ENCODE measurements around the gene CLK3.

CLK3 gene

GRCh38 chr15:74618841-74619596, 3.4 kb downstream of the CLK3 start:
- H3K27me3 ChIP-seq (ENCODE audit: low read depth, low read length), result no peaks in the 10 kb centered on the region
- no peak overlapping the region for H2AFZ ChIP-seq (ENCODE audit: low read depth, low read length)
- no peak overlapping the region for H3K9ac ChIP-seq (ENCODE audit: low read length)
- H3K4me2 ChIP-seq (ENCODE audit: low read length), result no peak overlapping the region
- peaks cover 53% of the 10 kb centered on the region for H3K36me3 ChIP-seq (replicated peaks; ENCODE audit: low read depth, low read length)
- no peaks in the 10 kb centered on the region for H3K9me3 ChIP-seq (ENCODE audit: insufficient read depth, low read length)
- H3K27ac ChIP-seq (ENCODE audit: low read length), result no peak overlapping the region
- peaks cover 60% of the 10 kb centered on the region for H4K20me1 ChIP-seq (ENCODE audit: insufficient read depth, low read length)
- no peak for TF ChIP-seq EZH2phosphoT487 (IDR thresholded peaks at IDR 0.05; ENCODE audit: low read depth)
- TF ChIP-seq CTCF (IDR thresholded peaks at IDR 0.05; ENCODE audit: low read depth, low read length), result no peak
- peaks cover 81% of the 10 kb centered on the region for H3K79me2 ChIP-seq (ENCODE audit: low read length)
- no peak overlapping the region for H3K4me3 ChIP-seq (ENCODE audit: low read length)
- H3K4me1 ChIP-seq (ENCODE audit: low read length), result peaks cover 15% of the 10 kb centered on the region

- Histone ChIP-seq H3K79me2 (ENCODE audit: low read length) (peaks cover 81% of the 10 kb centered on the region), H3K36me3 (replicated peaks; ENCODE audit: low read depth, low read length) (peaks cover 61% of the 10 kb centered on the region), H3K4me2 (ENCODE audit: low read length) (no peak overlapping the region), H2AFZ (ENCODE audit: low read depth, low read length) (no peak overlapping the region), H3K9me3 (ENCODE audit: insufficient read depth, low read length) (no peaks in the 10 kb centered on the region), H3K27me3 (ENCODE audit: low read depth, low read length) (no peaks in the 10 kb centered on the region), H3K27ac (ENCODE audit: low read length) (no peak overlapping the region), H4K20me1 (ENCODE audit: insufficient read depth, low read length) (peaks cover 60% of the 10 kb centered on the region), H3K4me3 (ENCODE audit: low read length) (no peak overlapping the region), H3K4me1 (ENCODE audit: low read length) (peaks cover 12% of the 10 kb centered on the region), H3K9ac (ENCODE audit: low read length) (no peak overlapping the region)
- TF ChIP-seq EZH2phosphoT487 (IDR thresholded peaks at IDR 0.05; ENCODE audit: low read depth) (no peak), CTCF (IDR thresholded peaks at IDR 0.05; ENCODE audit: low read depth, low read length) (no peak)
Measured at GRCh38 chr15:74619916-74620635, 4.4 kb downstream of the CLK3 start.

GRCh38 chr15:74620636-74621545, 5.3 kb downstream of the CLK3 start:
- no peak overlapping the region for H3K4me2 ChIP-seq (ENCODE audit: low read length)
- no peaks in the 10 kb centered on the region for H3K27me3 ChIP-seq (ENCODE audit: low read depth, low read length)
- H3K9me3 ChIP-seq (ENCODE audit: insufficient read depth, low read length), result no peaks in the 10 kb centered on the region
- peaks cover 15% of the 10 kb centered on the region for H3K4me1 ChIP-seq (ENCODE audit: low read length)
- H3K4me3 ChIP-seq (ENCODE audit: low read length), result no peak overlapping the region
- H2AFZ ChIP-seq (ENCODE audit: low read depth, low read length), result no peak overlapping the region
- H4K20me1 ChIP-seq (ENCODE audit: insufficient read depth, low read length), result peaks cover 60% of the 10 kb centered on the region
- no peak overlapping the region for H3K27ac ChIP-seq (ENCODE audit: low read length)
- H3K36me3 ChIP-seq (replicated peaks; ENCODE audit: low read depth, low read length), result peaks cover 69% of the 10 kb centered on the region
- peaks cover 75% of the 10 kb centered on the region for H3K79me2 ChIP-seq (ENCODE audit: low read length)
- TF ChIP-seq CTCF (IDR thresholded peaks at IDR 0.05; ENCODE audit: low read depth, low read length), result peak; percentile 100
- TF ChIP-seq EZH2phosphoT487 (IDR thresholded peaks at IDR 0.05; ENCODE audit: low read depth), result no peak
- no peak overlapping the region for H3K9ac ChIP-seq (ENCODE audit: low read length)
